ENCODE data around the gene MYRFL.

Gene MYRFL

DNA sequence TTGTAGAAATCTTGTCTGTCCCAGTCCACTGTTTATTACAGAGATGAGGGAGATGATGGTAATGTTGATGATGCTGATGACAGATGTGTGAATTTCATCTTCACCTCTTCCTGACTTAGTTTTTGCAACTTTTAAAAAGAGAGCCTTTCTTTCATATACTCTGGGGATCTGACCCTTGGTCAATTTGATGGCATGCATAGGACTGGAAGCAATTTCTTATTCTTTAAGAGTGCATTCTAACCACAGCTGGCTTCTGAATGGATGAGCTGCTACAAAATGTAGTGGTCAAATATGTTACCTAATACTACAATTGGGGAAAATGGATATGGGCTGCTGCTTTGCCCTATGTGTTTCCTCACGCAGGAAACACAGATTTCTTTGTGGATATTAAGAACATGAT lies 80.8 kb downstream of the MYRFL start:
- H3K27me3 ChIP-seq (ENCODE audit: control insufficient read depth in 5 of 5, insufficient read depth in 4 of 5, low read length in 5 of 5) = no peaks in the 10 kb centered on the region
- H3K9ac ChIP-seq (ENCODE audit: low read length in 5 of 5) = no peak overlapping the region
- peaks cover 0 to 10% (median 7%) of the 10 kb centered on the region in 5 donors for H3K4me1 ChIP-seq (ENCODE audit: control insufficient read depth in 5 of 5, insufficient read depth in 5 of 5, low read length in 5 of 5)
- H3K4me3 ChIP-seq (ENCODE audit: low read depth in 1 of 5, low read length in 5 of 5) = no peak overlapping the region
- no peaks in the 10 kb centered on the region for H3K9me3 ChIP-seq (ENCODE audit: control insufficient read depth in 5 of 5, low read length in 5 of 5)
- no peaks in the 10 kb centered on the region for H3K36me3 ChIP-seq (ENCODE audit: control insufficient read depth in 5 of 5, insufficient read depth in 5 of 5, low read length in 5 of 5)
- no peak overlapping the region for H3K27ac ChIP-seq (ENCODE audit: low read depth, low read length)

DNA sequence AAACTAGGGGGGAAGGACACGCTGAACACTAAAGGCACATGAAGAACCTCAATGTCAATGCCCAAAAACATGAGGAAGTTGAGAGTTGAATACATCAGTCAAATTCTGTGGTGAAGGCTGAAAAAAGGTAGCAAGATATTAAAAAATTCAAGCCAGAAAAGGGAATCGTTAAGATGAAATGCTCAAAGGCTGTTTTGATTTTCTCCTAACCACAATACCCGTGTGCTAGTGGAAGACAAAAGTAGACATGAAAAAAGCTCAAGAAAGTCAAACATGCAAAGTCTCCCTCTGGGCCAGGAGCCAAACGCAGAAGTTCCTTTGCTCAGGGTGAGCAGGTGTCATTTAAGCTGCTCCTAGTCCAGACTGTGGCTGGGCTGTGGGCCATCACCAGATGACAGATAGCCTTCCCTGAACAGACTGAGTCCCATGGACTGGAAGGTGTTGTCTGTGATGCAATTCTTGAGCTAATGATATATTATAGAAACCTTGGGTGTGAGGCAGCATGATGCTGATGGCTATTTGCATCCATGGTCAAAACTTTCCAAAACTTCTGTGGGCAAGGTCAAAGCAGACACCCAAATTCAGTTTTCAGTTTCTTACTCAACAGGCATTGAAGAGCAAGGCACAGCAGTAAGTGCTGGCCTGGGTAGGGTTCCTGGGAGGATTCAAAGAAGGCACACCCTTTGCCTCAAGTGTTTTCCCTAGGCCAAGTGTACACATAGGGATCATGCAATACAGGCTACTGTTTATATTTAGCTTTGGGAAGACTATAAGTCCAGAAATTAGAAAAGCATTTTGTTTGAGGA lies 81.6 kb downstream of the MYRFL start:
- H3K27ac ChIP-seq (ENCODE audit: low read depth, low read length) = no peak overlapping the region
- H3K4me1 ChIP-seq (ENCODE audit: control insufficient read depth in 5 of 5, insufficient read depth in 5 of 5, low read length in 5 of 5) = peaks cover 0 to 7% (median 4%) of the 10 kb centered on the region in 5 donors
- no peaks in the 10 kb centered on the region for H3K9me3 ChIP-seq (ENCODE audit: control insufficient read depth in 5 of 5, low read length in 5 of 5)
- H3K9ac ChIP-seq (ENCODE audit: low read length in 5 of 5) = no peak overlapping the region
- no peaks in the 10 kb centered on the region for H3K36me3 ChIP-seq (ENCODE audit: control insufficient read depth in 5 of 5, insufficient read depth in 5 of 5, low read length in 5 of 5)
- H3K27me3 ChIP-seq (ENCODE audit: control insufficient read depth in 5 of 5, insufficient read depth in 4 of 5, low read length in 5 of 5) = no peaks in the 10 kb centered on the region
- no peak overlapping the region for H3K4me3 ChIP-seq (ENCODE audit: low read depth in 1 of 5, low read length in 5 of 5)

DNA sequence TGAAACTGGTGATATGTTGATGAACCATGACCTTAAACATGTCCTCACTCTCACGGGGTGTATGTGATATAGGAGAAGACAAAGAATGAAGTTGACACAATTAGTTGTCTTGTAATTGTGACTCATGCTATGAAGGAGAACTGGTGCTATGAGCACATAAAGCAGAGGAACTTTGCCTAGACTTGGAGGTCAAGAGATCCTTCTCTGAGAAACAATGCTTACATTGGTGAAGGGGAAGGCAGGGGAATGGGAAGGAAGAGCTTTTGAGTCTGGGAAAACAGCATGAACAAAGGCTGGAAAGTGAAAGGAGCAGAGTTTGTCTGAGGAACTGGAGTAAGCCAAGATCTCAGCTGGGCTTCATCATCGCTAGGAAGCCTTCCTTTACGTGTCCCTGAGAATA lies 83.2 kb downstream of the MYRFL start:
- Histone ChIP-seq H3K36me3 (ENCODE audit: control insufficient read depth in 5 of 5, insufficient read depth in 5 of 5, low read length in 5 of 5) (no peaks in the 10 kb centered on the region), H3K4me3 (ENCODE audit: low read depth in 1 of 5, low read length in 5 of 5) (no peak overlapping the region), H3K4me1 (ENCODE audit: control insufficient read depth in 5 of 5, insufficient read depth in 5 of 5, low read length in 5 of 5) (peaks cover 0 to 7% (median 4%) of the 10 kb centered on the region in 5 donors), H3K9me3 (ENCODE audit: control insufficient read depth in 5 of 5, low read length in 5 of 5) (no peaks in the 10 kb centered on the region), H3K27ac (ENCODE audit: low read depth, low read length) (no peak overlapping the region), H3K9ac (ENCODE audit: low read length in 5 of 5) (no peak overlapping the region), H3K27me3 (ENCODE audit: control insufficient read depth in 5 of 5, insufficient read depth in 4 of 5, low read length in 5 of 5) (no peaks in the 10 kb centered on the region)

DNA sequence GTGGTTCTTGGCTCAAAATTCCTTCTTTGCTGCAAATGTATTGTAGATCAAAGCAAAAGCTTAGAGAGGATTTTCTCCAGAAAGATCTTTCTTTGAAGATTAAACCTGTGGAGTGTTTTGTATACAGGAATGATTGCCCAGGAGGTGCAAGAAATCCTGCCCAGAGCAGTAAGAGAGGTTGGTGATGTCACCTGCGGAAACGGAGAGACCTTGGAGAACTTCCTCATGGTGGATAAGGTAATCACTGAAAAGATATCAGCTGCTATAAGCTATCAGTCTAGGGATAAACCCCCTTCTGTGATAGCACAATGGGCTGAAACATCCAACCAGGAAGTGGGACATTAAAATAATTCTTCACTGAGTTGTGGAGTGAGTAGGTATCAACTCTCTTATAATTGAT lies 85.7 kb downstream of the MYRFL start:
- no peaks in the 10 kb centered on the region for H3K4me1 ChIP-seq (ENCODE audit: control insufficient read depth in 5 of 5, insufficient read depth in 5 of 5, low read length in 5 of 5)
- no peaks in the 10 kb centered on the region for H3K36me3 ChIP-seq (ENCODE audit: control insufficient read depth in 5 of 5, insufficient read depth in 5 of 5, low read length in 5 of 5)

DNA sequence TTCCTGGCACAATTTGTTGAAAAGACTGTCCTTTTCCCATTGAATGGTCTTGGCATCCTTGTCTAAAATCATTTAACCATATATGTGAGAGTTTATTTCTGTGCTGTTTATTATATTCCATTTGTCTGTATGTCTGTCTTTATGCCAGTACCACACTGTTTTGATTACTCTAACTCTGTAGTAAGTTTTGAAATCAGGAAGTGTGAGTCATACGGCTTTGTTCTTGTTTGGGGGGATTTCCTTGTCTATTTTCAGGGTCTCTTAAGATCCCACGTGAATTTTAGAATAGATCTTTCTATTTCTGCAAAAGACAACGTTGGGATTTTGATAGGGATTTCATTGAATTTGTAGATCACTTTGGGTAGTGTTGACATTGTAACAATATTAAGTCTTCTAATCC lies 88.5 kb downstream of the MYRFL start:
- H3K9ac ChIP-seq (ENCODE audit: low read length in 5 of 5) = no peak overlapping the region
- no peaks in the 10 kb centered on the region for H3K4me1 ChIP-seq (ENCODE audit: control insufficient read depth in 5 of 5, insufficient read depth in 5 of 5, low read length in 5 of 5)
- no peaks in the 10 kb centered on the region for H3K36me3 ChIP-seq (ENCODE audit: control insufficient read depth in 5 of 5, insufficient read depth in 5 of 5, low read length in 5 of 5)
- H3K27ac ChIP-seq (ENCODE audit: low read depth, low read length) = no peak overlapping the region
- no peak overlapping the region for H3K4me3 ChIP-seq (ENCODE audit: low read depth in 1 of 5, low read length in 5 of 5)
- no peaks in the 10 kb centered on the region for H3K27me3 ChIP-seq (ENCODE audit: control insufficient read depth in 5 of 5, insufficient read depth in 4 of 5, low read length in 5 of 5)
- no peaks in the 10 kb centered on the region for H3K9me3 ChIP-seq (ENCODE audit: control insufficient read depth in 5 of 5, low read length in 5 of 5)

More for the DNA sequence above, 85.7 kb downstream of the MYRFL start:
- Histone ChIP-seq H3K9ac (ENCODE audit: low read length in 5 of 5) (no peak overlapping the region), H3K9me3 (ENCODE audit: control insufficient read depth in 5 of 5, low read length in 5 of 5) (no peaks in the 10 kb centered on the region), H3K27ac (ENCODE audit: low read depth, low read length) (no peak overlapping the region), H3K4me3 (ENCODE audit: low read depth in 1 of 5, low read length in 5 of 5) (no peak overlapping the region), H3K27me3 (ENCODE audit: control insufficient read depth in 5 of 5, insufficient read depth in 4 of 5, low read length in 5 of 5) (no peaks in the 10 kb centered on the region)

DNA sequence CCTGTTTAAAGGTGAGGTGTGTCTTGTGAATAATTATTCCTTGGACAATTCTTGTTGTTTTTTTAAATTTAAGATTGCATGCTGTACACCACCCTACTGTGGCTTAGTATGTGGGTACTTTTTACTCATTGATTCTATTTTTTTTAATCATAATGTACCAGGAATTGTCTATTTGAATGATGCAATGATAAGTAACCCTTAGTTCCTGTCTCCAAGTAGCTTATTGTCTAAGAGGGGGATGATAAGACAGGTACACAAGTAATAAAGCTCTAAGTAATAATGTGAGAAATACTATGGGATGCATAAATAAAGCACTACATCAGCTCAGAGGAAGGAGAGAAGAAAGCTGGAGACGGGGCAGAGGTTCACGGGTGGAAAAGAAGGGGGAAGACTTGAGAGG lies 90.9 kb downstream of the MYRFL start:
- Histone ChIP-seq H3K27me3 (ENCODE audit: control insufficient read depth in 5 of 5, insufficient read depth in 4 of 5, low read length in 5 of 5) (no peaks in the 10 kb centered on the region), H3K4me3 (ENCODE audit: low read depth in 1 of 5, low read length in 5 of 5) (no peak overlapping the region), H3K36me3 (ENCODE audit: control insufficient read depth in 5 of 5, insufficient read depth in 5 of 5, low read length in 5 of 5) (no peaks in the 10 kb centered on the region), H3K4me1 (ENCODE audit: control insufficient read depth in 5 of 5, insufficient read depth in 5 of 5, low read length in 5 of 5) (no peaks in the 10 kb centered on the region), H3K27ac (ENCODE audit: low read depth, low read length) (no peak overlapping the region), H3K9me3 (ENCODE audit: control insufficient read depth in 5 of 5, low read length in 5 of 5) (no peaks in the 10 kb centered on the region), H3K9ac (ENCODE audit: low read length in 5 of 5) (no peak overlapping the region)

DNA sequence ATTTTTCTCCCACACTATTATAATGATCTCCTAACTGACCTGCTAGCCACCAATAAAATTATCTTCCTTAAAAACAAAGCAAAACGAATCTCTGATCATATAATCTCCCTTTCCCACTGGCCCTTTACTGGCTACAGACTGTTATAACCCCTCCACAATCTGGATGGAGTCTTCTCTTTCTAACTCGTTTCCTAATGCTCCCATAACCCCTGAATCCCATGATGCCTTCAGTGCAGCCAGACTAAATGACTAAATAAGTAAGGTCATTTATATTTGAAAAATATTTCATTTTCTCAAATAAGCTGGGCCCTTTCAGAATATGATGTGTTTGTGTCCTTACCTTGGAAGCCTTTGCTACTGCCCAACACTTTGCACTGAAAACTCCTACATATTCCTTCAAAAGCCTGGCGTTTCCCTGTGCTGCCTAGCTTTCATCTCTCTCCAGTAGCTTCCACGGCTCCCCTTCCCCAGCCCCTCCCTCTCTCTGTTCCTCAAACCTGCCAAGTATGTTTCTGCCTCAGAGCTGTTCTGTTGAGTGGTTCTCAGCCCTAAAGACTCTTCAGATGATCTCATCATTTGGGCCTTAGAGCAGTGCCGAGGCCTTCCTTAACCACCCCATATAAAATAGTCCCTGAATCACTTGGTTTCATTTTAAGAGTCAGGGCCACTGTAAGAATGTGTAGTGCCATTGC lies 91.7 kb downstream of the MYRFL start:
- no peak overlapping the region for H3K27ac ChIP-seq (ENCODE audit: low read depth, low read length)
- H3K27me3 ChIP-seq (ENCODE audit: control insufficient read depth in 5 of 5, insufficient read depth in 4 of 5, low read length in 5 of 5) = no peaks in the 10 kb centered on the region
- peak overlapping the region in 1 of 5 donors; percentile 31 for H3K9ac ChIP-seq (ENCODE audit: low read length in 5 of 5)
- H3K36me3 ChIP-seq (ENCODE audit: control insufficient read depth in 5 of 5, insufficient read depth in 5 of 5, low read length in 5 of 5) = no peaks in the 10 kb centered on the region
- no peak overlapping the region for H3K4me3 ChIP-seq (ENCODE audit: low read depth in 1 of 5, low read length in 5 of 5)
- H3K4me1 ChIP-seq (ENCODE audit: control insufficient read depth in 5 of 5, insufficient read depth in 5 of 5, low read length in 5 of 5) = no peaks in the 10 kb centered on the region
- H3K9me3 ChIP-seq (ENCODE audit: control insufficient read depth in 5 of 5, low read length in 5 of 5) = no peaks in the 10 kb centered on the region

DNA sequence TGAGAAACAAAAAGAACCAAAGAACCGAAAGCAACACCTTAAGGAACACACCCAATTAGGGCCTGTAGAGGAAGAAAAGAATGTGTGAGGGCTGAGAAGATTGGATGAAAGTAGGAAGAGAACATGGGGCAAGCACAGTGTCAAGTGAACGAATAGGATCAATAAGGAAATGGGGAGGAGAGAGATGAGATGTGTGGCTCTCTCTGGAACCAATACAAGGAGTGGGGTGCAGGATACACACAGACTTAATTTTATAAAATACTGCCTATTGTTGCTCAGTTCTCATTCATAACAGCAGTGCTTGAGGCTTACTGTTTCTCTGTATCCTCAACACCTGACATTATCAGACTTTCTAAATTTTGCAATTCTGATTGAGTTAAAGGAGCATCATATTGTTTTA lies 93.3 kb downstream of the MYRFL start:
- no peak overlapping the region for H3K9ac ChIP-seq (ENCODE audit: low read length in 5 of 5)
- no peak overlapping the region for H3K4me3 ChIP-seq (ENCODE audit: low read depth in 1 of 5, low read length in 5 of 5)
- H3K4me1 ChIP-seq (ENCODE audit: control insufficient read depth in 5 of 5, insufficient read depth in 5 of 5, low read length in 5 of 5) = no peaks in the 10 kb centered on the region
- H3K36me3 ChIP-seq (ENCODE audit: control insufficient read depth in 5 of 5, insufficient read depth in 5 of 5, low read length in 5 of 5) = no peaks in the 10 kb centered on the region
- no peak overlapping the region for H3K27ac ChIP-seq (ENCODE audit: low read depth, low read length)
- H3K27me3 ChIP-seq (ENCODE audit: control insufficient read depth in 5 of 5, insufficient read depth in 4 of 5, low read length in 5 of 5) = no peaks in the 10 kb centered on the region
- no peaks in the 10 kb centered on the region for H3K9me3 ChIP-seq (ENCODE audit: control insufficient read depth in 5 of 5, low read length in 5 of 5)

DNA sequence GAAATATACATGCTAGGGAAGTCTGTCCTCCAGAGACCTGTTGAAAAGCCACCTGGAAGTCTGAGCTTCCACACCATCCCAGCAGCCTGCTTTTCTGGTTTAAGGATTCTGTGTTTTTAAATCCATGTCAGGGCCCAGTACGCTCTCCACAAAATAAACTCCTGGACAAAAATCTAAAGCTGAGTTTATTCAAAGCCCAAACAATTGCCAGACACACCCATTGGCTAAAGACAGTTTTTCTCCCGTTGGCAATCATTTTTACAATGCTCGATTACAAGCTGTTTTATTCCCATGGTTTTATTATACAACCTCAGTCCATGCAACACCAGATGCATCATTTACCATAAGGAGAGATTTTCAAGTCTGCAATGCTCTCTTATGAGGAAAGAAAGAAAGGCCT lies 94.5 kb downstream of the MYRFL start:
- no peaks in the 10 kb centered on the region for H3K27me3 ChIP-seq (ENCODE audit: control insufficient read depth in 5 of 5, insufficient read depth in 4 of 5, low read length in 5 of 5)

DNA sequence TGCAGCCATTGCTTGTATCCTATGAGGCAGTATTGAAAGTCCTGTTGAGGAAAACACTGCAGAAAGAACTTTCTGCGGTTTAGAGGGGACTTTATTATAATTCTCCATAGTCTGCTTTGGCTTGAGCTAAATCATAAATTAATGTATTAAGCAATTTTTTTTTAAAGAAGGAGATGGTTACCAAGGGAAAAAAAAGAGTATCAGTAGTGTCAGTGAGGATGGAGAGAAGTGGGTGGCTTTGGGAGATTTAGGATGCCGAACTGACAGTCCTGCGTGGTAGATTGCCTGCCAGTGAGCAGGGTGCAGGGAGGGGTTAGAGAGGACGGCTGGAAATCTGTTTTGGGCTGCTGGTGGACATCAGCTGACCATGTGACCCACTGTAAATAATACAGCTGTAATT lies 96.8 kb downstream of the MYRFL start:
- Histone ChIP-seq H3K36me3 (ENCODE audit: control insufficient read depth in 5 of 5, insufficient read depth in 5 of 5, low read length in 5 of 5) (no peaks in the 10 kb centered on the region), H3K9ac (ENCODE audit: low read length in 5 of 5) (no peak overlapping the region), H3K4me1 (ENCODE audit: control insufficient read depth in 5 of 5, insufficient read depth in 5 of 5, low read length in 5 of 5) (no peaks in the 10 kb centered on the region), H3K9me3 (ENCODE audit: control insufficient read depth in 5 of 5, low read length in 5 of 5) (no peaks in the 10 kb centered on the region), H3K4me3 (ENCODE audit: low read depth in 1 of 5, low read length in 5 of 5) (no peak overlapping the region), H3K27ac (ENCODE audit: low read depth, low read length) (no peak overlapping the region), H3K27me3 (ENCODE audit: control insufficient read depth in 5 of 5, insufficient read depth in 4 of 5, low read length in 5 of 5) (no peaks in the 10 kb centered on the region)

More for the DNA sequence above, 94.5 kb downstream of the MYRFL start:
- no peaks in the 10 kb centered on the region for H3K36me3 ChIP-seq (ENCODE audit: control insufficient read depth in 5 of 5, insufficient read depth in 5 of 5, low read length in 5 of 5)
- no peak overlapping the region for H3K27ac ChIP-seq (ENCODE audit: low read depth, low read length)
- no peak overlapping the region for H3K4me3 ChIP-seq (ENCODE audit: low read depth in 1 of 5, low read length in 5 of 5)
- H3K4me1 ChIP-seq (ENCODE audit: control insufficient read depth in 5 of 5, insufficient read depth in 5 of 5, low read length in 5 of 5) = no peaks in the 10 kb centered on the region
- H3K9ac ChIP-seq (ENCODE audit: low read length in 5 of 5) = no peak overlapping the region
- no peaks in the 10 kb centered on the region for H3K9me3 ChIP-seq (ENCODE audit: control insufficient read depth in 5 of 5, low read length in 5 of 5)
